ENCODE measurements around the gene HINFP. TPM values are rescaled to one million over a fixed set of nuclear protein-coding genes. Genes with fewer than 3 reads are reported as not detected.
"Not testable (repeated sequence)": the region's sequence is repeated elsewhere in the genome, so short reads cannot be mapped to it uniquely, and the experiment has no call there.

HINFP gene
- total RNA-seq, 3 donors from 2014 or later: 17.9 to 29.6 (median 29.2) TPM

GRCh38 chr11:119100246-119100970 lies 21.0 kb upstream of the HINFP start:
- Histone ChIP-seq H3K36me3 (peaks cover 11% of the 10 kb centered on the region), H3K27me3 (no peaks in the 10 kb centered on the region), H3K4me3 (peak overlapping the region; percentile 75 to 97 (median 83)), H3K9me3 (no peaks in the 10 kb centered on the region), H3K27ac (peak overlapping the region in 1 of 2 donors; percentile 94), H3K4me1 (peaks cover 4 to 17% of the 10 kb centered on the region in 2 donors)
- TF ChIP-seq POLR2AphosphoS5 (IDR thresholded peaks at IDR 0.05) (no peak), CTCF (IDR thresholded peaks at IDR 0.05) (no peak), POLR2A (IDR thresholded peaks at IDR 0.05) (no peak)
- no peak for DNase-seq (ENCODE audit: low spot score in 2 of 2)
- intact Hi-C loops (cut with DNase I; ENCODE audit: low total_unique reads): no loop called here

- H3K27me3 ChIP-seq: no peaks in the 10 kb centered on the region
- intact Hi-C loops (cut with DNase I; ENCODE audit: low total_unique reads): no loop called here
- no peak for DNase-seq (ENCODE audit: low spot score in 2 of 2)
- peak overlapping the region; percentile 75 to 97 (median 83) for H3K4me3 ChIP-seq
- TF ChIP-seq CTCF (IDR thresholded peaks at IDR 0.05) (no peak), POLR2A (IDR thresholded peaks at IDR 0.05) (no peak), POLR2AphosphoS5 (IDR thresholded peaks at IDR 0.05) (no peak)
- H3K9me3 ChIP-seq: no peaks in the 10 kb centered on the region
- peaks cover 11% of the 10 kb centered on the region for H3K36me3 ChIP-seq
- peak overlapping the region; percentile 94 to 97 for H3K27ac ChIP-seq
- H3K4me1 ChIP-seq: peaks cover 4 to 17% of the 10 kb centered on the region in 2 donors
Measured at GRCh38 chr11:119100994-119101758, 20.2 kb upstream of the HINFP start.

- H3K27ac ChIP-seq: peak within 1 kb of the TSS; percentile 94 to 97
- peaks cover 11% of the 10 kb centered on the region for H3K36me3 ChIP-seq
- peak within 1 kb of the TSS; percentile 75 to 97 (median 83) for H3K4me3 ChIP-seq
- peak; percentile 88 to 96 for DNase-seq (ENCODE audit: low spot score in 2 of 2)
- H3K4me1 ChIP-seq: peaks cover 4 to 17% of the 10 kb centered on the region in 2 donors
- no peaks in the 10 kb centered on the region for H3K9me3 ChIP-seq
- TF ChIP-seq POLR2A (IDR thresholded peaks at IDR 0.05): no peak
- peak in 1 of 3 donors; percentile 8 for TF ChIP-seq CTCF (IDR thresholded peaks at IDR 0.05)
- TF ChIP-seq POLR2AphosphoS5 (IDR thresholded peaks at IDR 0.05): peak; percentile 56 to 74 (median 69)
- no peaks in the 10 kb centered on the region for H3K27me3 ChIP-seq
- intact Hi-C loops (cut with DNase I; ENCODE audit: low total_unique reads): no loop called here
Measured at GRCh38 chr11:119101759-119102423, 19.5 kb upstream of the HINFP start, which contains the start of gene DPAGT1. Gene DPAGT1 (minus strand): TSS chr11:119101853. CDS start chr11:119101655, 198 bp downstream.

- Histone ChIP-seq H3K27ac (peak overlapping the region; percentile 94 to 97), H3K4me3 (peak overlapping the region; percentile 75 to 97 (median 83)), H3K4me1 (peaks cover 5 to 17% of the 10 kb centered on the region in 2 donors)
- DNase-seq (ENCODE audit: low spot score in 2 of 2); H3K36me3 ChIP-seq; H3K27me3 ChIP-seq; intact Hi-C loops (cut with DNase I; ENCODE audit: low total_unique reads); H3K9me3 ChIP-seq: not testable (repeated sequence)
Measured at GRCh38 chr11:119103161-119103664, 18.2 kb upstream of the HINFP start.

- Histone ChIP-seq H3K36me3 (no peaks in the 10 kb centered on the region), H3K4me1 (peaks cover 8 to 17% of the 10 kb centered on the region in 2 donors), H3K9me3 (no peaks in the 10 kb centered on the region), H3K4me3 (no peak overlapping the region), H3K27me3 (no peaks in the 10 kb centered on the region), H3K27ac (peak overlapping the region; percentile 94 to 97)
- DNase-seq (ENCODE audit: low spot score in 2 of 2): no peak
- intact Hi-C loops (cut with DNase I; ENCODE audit: low total_unique reads): no loop called here
- no peak for TF ChIP-seq POLR2AphosphoS5 (IDR thresholded peaks at IDR 0.05)
- TF ChIP-seq POLR2A (IDR thresholded peaks at IDR 0.05): no peak
- TF ChIP-seq CTCF (IDR thresholded peaks at IDR 0.05): no peak
Measured at GRCh38 chr11:119103793-119104192, 17.6 kb upstream of the HINFP start.

Data from breast epithelium (tissue), 4 donors.